ENCODE results near the gene ATG4B. TPM values are rescaled to one million over a fixed set of nuclear protein-coding genes. Genes with fewer than 3 reads are reported as not detected.

Gene ATG4B
- total and polyA plus RNA-seq, 9 of the 15 experiments (the other 6 are each of a cell fraction or from before 2014, with no cell fraction given): 5.9 to 58.8 (median 35.6) TPM

DNA sequence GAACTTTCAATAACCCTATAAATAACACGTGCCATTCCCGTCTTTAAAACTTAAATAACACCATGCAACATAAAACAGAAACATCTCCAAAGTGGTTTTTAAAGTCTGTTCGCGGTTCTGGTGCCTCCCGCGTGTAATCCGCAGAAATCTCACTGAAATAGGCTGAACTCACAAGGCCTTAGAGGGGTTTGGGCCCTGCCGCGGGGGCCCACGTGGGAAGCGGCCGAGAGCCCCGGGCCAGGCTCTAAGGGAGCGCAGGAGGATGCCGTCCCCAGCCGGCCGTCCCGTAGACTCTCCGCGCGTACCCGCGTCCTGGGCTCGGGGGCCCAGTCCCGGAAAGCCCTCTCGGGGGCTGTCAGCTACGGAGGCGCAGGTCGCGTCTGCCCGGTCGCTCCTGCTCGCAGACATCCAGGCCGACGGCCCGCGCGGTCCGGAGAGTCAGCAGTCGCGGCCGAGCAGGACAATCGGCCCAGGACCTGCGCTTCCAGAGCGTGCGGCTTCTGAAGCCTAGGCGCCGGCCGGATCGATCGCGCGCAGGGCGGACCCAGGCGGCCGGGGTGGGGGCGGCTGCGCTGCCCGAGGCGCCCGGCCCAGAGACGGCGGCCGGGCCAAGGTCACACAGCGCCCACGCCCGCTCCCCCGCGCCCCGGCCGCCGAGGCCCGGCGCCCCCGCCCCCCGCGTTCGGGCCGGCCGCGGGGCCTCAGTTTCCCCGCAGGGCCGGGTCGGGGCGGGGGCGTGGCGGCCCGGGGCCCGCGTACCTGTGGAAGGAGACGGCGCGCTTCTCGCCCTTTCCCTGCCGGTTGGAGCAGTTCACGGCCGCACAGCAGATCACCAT is 1.1 kb upstream of the ATG4B start (continued):
- TF ChIP-seq, protein P1, sequence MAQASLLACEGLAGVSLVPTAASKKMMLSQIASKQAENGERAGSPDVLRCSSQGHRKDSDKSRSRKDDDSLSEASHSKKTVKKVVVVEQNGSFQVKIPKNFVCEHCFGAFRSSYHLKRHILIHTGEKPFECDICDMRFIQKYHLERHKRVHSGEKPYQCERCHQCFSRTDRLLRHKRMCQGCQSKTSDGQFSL (CRISPR knock-in tag; IDR thresholded peaks at IDR 0.05): 0 out of 2 replicates have a peak, but pooled peaks have one; percentile 4
- TF ChIP-seq, protein P1 (tag; IDR thresholded peaks at IDR 0.05): no peak
- TF ChIP-seq, protein P2, sequence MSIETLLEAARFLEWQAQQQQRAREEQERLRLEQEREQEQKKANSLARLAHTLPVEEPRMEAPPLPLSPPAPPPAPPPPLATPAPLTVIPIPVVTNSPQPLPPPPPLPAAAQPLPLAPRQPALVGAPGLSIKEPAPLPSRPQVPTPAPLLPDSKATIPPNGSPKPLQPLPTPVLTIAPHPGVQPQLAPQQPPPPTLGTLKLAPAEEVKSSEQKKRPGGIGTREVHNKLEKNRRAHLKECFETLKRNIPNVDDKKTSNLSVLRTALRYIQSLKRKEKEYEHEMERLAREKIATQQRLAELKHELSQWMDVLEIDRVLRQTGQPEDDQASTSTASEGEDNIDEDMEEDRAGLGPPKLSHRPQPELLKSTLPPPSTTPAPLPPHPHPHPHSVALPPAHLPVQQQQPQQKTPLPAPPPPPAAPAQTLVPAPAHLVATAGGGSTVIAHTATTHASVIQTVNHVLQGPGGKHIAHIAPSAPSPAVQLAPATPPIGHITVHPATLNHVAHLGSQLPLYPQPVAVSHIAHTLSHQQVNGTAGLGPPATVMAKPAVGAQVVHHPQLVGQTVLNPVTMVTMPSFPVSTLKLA (conservative IDR thresholded peaks at IDR 0.05): peak; percentile 65 to 68; a peak in 3 of 4 replicates
- TF ChIP-seq PHF8 (IDR thresholded peaks at IDR 0.05; ENCODE audit: borderline replicate concordance, low read length): peak; percentile 44; the same call in 1 of the 2 replicates
- TF ChIP-seq, protein P3, sequence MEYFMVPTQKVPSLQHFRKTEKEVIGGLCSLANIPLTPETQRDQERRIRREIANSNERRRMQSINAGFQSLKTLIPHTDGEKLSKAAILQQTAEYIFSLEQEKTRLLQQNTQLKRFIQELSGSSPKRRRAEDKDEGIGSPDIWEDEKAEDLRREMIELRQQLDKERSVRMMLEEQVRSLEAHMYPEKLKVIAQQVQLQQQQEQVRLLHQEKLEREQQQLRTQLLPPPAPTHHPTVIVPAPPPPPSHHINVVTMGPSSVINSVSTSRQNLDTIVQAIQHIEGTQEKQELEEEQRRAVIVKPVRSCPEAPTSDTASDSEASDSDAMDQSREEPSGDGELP (CRISPR knock-in tag; IDR thresholded peaks at IDR 0.05; ENCODE audit: borderline replicate concordance): peak; percentile 23; the same call in 1 of the 2 replicates
- 0 out of 2 replicates have a peak, but pooled peaks have one; percentile 1 for TF ChIP-seq ZNF584 (CRISPR knock-in tag; IDR thresholded peaks at IDR 0.05; ENCODE audit: low read depth)
- TF ChIP-seq ZBTB7A (IDR thresholded peaks at IDR 0.05; ENCODE audit: borderline replicate concordance, control insufficient read depth, low read depth, low read length): peak; percentile 40; the same call in 1 of the 2 replicates
- no peak for TF ChIP-seq MYNN (IDR thresholded peaks at IDR 0.05)
- TF ChIP-seq MYNN (CRISPR knock-in tag; IDR thresholded peaks at IDR 0.05): no peak
- TF ChIP-seq ZNF121 (CRISPR knock-in tag; conservative IDR thresholded peaks at IDR 0.05): no peak
- 0 out of 2 replicates have a peak, but pooled peaks have one; percentile 19 for TF ChIP-seq SP1 (CRISPR knock-in tag; IDR thresholded peaks at IDR 0.05)
- no peak for TF ChIP-seq ESRRB (CRISPR knock-in tag; IDR thresholded peaks at IDR 0.05; ENCODE audit: borderline replicate concordance)
- TF ChIP-seq ZFX (CRISPR knock-in tag; IDR thresholded peaks at IDR 0.05): peak; percentile 73
- TF ChIP-seq ZNF3 (CRISPR knock-in tag; IDR thresholded peaks at IDR 0.05): no peak
- peak; percentile 56 for TF ChIP-seq RBFOX2 (IDR thresholded peaks at IDR 0.05; ENCODE audit: low read depth, low read length)
- TF ChIP-seq ZNF586 (CRISPR knock-in tag; conservative IDR thresholded peaks at IDR 0.05): no peak
- 0 out of 4 replicates have a peak, but pooled peaks of 1 of the 2 experiments have one; percentile 6 for TF ChIP-seq SIN3A (IDR thresholded peaks at IDR 0.05; ENCODE audit: borderline replicate concordance in 2 of 2, control insufficient read depth in 1 of 2, low read depth in 2 of 2, low read length in 2 of 2)
- no peak for TF ChIP-seq KDM5B (IDR thresholded peaks at IDR 0.05; ENCODE audit: insufficient replicate concordance, low read depth, low read length)
- TF ChIP-seq BCL6 (CRISPR knock-in tag; IDR thresholded peaks at IDR 0.05): no peak
- TF ChIP-seq, protein P4, sequence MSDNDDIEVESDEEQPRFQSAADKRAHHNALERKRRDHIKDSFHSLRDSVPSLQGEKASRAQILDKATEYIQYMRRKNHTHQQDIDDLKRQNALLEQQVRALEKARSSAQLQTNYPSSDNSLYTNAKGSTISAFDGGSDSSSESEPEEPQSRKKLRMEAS (CRISPR knock-in tag; IDR thresholded peaks at IDR 0.05): peak; percentile 54; the same call in 1 of the 2 replicates
- TF ChIP-seq, protein P5, sequence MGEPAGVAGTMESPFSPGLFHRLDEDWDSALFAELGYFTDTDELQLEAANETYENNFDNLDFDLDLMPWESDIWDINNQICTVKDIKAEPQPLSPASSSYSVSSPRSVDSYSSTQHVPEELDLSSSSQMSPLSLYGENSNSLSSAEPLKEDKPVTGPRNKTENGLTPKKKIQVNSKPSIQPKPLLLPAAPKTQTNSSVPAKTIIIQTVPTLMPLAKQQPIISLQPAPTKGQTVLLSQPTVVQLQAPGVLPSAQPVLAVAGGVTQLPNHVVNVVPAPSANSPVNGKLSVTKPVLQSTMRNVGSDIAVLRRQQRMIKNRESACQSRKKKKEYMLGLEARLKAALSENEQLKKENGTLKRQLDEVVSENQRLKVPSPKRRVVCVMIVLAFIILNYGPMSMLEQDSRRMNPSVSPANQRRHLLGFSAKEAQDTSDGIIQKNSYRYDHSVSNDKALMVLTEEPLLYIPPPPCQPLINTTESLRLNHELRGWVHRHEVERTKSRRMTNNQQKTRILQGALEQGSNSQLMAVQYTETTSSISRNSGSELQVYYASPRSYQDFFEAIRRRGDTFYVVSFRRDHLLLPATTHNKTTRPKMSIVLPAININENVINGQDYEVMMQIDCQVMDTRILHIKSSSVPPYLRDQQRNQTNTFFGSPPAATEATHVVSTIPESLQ (CRISPR knock-in tag; IDR thresholded peaks at IDR 0.05): no peak
